HepG2 (cell line): Measurements from ENCODE around the gene TNFRSF1B.

Source experiments
- EP300 ChIP-seq, 3 experiments: sonication (generic) in 1 of 3; formaldehyde crosslinking in 1 of 3; IDR thresholded peaks; 2 replicates each; pipeline versions ENCODE4 v1.5.1 to v1.6.1; 2011 to 2020; ENCODE audit warnings: low read depth in 2 of 3, low read length in 2 of 3, borderline replicate concordance in 1 of 3, improper control_type of control experiment in 1 of 3, mild to moderate bottlenecking in 1 of 3, missing genetic modification reagents in 1 of 3, moderate library complexity in 1 of 3
- NFE2L1 ChIP-seq: sonication (generic); formaldehyde crosslinking; IDR thresholded peaks from 2 replicates; pipeline ENCODE4 v1.4.0; 2020; ENCODE audit warnings: missing genetic modification reagents, mild to moderate bottlenecking, borderline replicate concordance
- POLR2A ChIP-seq, 2 experiments: IDR thresholded peaks; 2 replicates each; pipeline ENCODE4 v1.6.1; 2011; ENCODE audit warnings: low read depth in 2 of 2, low read length in 2 of 2, mild to moderate bottlenecking in 1 of 2, moderate library complexity in 1 of 2; ENCODE audit not compliant: insufficient read depth in 1 of 2
- TEAD2 ChIP-seq: sonication (generic); formaldehyde crosslinking; IDR thresholded peaks from 2 replicates; pipeline ENCODE4 v1.9.0; 2021; ENCODE audit warnings: missing genetic modification reagents
- ZFP91 ChIP-seq: sonication (generic); formaldehyde crosslinking; IDR thresholded peaks from 2 replicates; pipeline ENCODE4 v1.9.0; 2022; ENCODE audit warnings: missing genetic modification reagents, mild to moderate bottlenecking, borderline replicate concordance
- ZNF143 ChIP-seq: sonication (generic); formaldehyde crosslinking; IDR thresholded peaks from 2 replicates; pipeline ENCODE4 v1.4.0; 2020; ENCODE audit warnings: missing genetic modification reagents
- ZNF747 ChIP-seq: sonication (generic); formaldehyde crosslinking; IDR thresholded peaks from 2 replicates; pipeline ENCODE4 v1.8.1; 2023; ENCODE audit warnings: missing genetic modification reagents, mild to moderate bottlenecking, borderline replicate concordance

DNA sequence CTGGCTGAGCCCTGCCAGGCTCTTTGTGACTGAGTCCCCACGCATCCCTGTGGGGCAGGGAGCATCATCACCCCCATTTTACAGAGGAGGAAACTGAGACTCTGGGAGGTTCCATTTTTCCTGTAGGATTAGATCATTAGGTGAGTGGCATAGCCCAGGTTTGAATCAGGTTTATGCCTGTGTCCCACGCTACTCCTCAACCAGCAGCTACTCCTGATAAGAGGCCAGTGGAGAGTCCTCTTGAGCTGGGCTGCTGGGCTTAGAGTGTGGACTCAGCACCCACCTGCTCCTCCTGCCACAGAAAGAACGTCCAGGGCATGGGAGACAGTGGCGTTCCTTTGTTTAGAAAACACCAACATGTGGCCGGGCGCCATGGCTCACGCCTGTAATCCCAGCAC lies 30.7 kb downstream of the TNFRSF1B start:
- TF ChIP-seq ZNF143 (no peak), ZFP91 (CRISPR knock-in tag) (no peak), EP300 (IDR thresholded peaks at IDR 0.05; ENCODE audit: low read depth in 2 of 2, low read length in 2 of 2) (no peak), EP300 (CRISPR knock-in tag; IDR thresholded peaks at IDR 0.05; ENCODE audit: borderline replicate concordance) (no peak), ZNF747 (CRISPR knock-in tag) (no peak), POLR2A (IDR thresholded peaks at IDR 0.05; ENCODE audit: insufficient read depth in 1 of 2, low read depth in 2 of 2, low read length in 2 of 2) (no peak), NFE2L1 (no peak), TEAD2 (CRISPR knock-in tag) (no peak)
